ENCODE measurements around the gene SLX9. TPM values are rescaled to one million over a fixed set of nuclear protein-coding genes. Genes with fewer than 3 reads are reported as not detected.

The SLX9 gene
- polyA plus RNA-seq, 1 donor (not counting 4 experiments of a cell fraction or from before 2014, with no cell fraction given) = 21.8 TPM

DNA sequence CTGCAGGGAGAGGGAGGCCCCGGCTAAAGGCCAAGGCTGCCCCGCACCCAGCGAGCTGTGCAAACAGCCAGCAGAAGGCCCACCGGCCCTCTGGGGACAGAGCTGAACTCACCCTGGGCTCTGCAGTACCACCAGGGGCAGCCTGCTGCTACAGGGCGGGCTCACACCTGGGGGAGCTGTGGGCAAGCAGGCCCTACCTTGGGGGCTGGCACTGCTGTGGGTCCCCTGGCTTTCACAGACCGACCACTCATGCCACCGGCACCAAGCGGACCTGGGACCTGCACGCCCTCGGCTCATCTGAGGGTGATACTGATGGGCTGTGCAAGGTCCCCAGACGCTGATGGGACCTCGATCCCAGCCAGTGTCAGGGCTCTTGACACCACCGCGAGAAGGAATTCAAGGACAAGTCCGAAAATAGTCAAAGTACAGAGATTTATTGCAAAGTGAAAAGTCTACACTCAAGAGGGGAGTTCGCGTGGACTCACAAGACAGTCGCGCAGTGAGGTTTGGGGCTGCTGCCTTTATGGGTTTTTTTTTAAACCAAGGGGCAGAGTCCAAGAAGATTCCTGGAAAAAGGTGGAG is 73.5 kb downstream of the SLX9 start:
- no peaks in the 10 kb centered on the region for H3K9me3 ChIP-seq (ENCODE audit: control insufficient read depth, low read depth, low read length)
- H2AFZ ChIP-seq (ENCODE audit: control insufficient read depth, low read length) = no peak overlapping the region
- H3K27ac ChIP-seq (ENCODE audit: control insufficient read depth, insufficient read depth, low read length) = peak overlapping the region; percentile 80
- peak overlapping the region; percentile 78 for H3K4me2 ChIP-seq (ENCODE audit: control insufficient read depth, extremely low read depth, insufficient read depth, low read depth, low read length)
- H3K4me3 ChIP-seq (ENCODE audit: control insufficient read depth in 2 of 3, extremely low read depth in 1 of 3, insufficient read depth in 2 of 3, low read depth in 1 of 3, low read length in 3 of 3) = no peak overlapping the region
- no peaks in the 10 kb centered on the region for H3K27me3 ChIP-seq (ENCODE audit: control insufficient read depth, extremely low read depth, insufficient read depth, low read length)
- dilution Hi-C loops (cut with MboI; ENCODE audit: extremely low pct_ligation_motif_present, low sequenced_read_pairs) = no loop called here
- no peak overlapping the region for H3K9ac ChIP-seq (ENCODE audit: control insufficient read depth, extremely low read depth, insufficient read depth, low read length)
- peaks cover 2% of the 10 kb centered on the region for H3K9me1 ChIP-seq (ENCODE audit: control insufficient read depth, extremely low read depth, insufficient read depth, low read length)
- TF ChIP-seq, protein P1, sequence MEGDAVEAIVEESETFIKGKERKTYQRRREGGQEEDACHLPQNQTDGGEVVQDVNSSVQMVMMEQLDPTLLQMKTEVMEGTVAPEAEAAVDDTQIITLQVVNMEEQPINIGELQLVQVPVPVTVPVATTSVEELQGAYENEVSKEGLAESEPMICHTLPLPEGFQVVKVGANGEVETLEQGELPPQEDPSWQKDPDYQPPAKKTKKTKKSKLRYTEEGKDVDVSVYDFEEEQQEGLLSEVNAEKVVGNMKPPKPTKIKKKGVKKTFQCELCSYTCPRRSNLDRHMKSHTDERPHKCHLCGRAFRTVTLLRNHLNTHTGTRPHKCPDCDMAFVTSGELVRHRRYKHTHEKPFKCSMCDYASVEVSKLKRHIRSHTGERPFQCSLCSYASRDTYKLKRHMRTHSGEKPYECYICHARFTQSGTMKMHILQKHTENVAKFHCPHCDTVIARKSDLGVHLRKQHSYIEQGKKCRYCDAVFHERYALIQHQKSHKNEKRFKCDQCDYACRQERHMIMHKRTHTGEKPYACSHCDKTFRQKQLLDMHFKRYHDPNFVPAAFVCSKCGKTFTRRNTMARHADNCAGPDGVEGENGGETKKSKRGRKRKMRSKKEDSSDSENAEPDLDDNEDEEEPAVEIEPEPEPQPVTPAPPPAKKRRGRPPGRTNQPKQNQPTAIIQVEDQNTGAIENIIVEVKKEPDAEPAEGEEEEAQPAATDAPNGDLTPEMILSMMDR (optimal IDR thresholded peaks at IDR 0.05 in 1 of 3, IDR thresholded peaks at IDR 0.05 in 1 of 3, conservative IDR thresholded peaks at IDR 0.05 in 1 of 3; ENCODE audit: extremely low read depth in 1 of 3, insufficient read depth in 2 of 3, low read length in 3 of 3) = no peak
- no peak for TF ChIP-seq EZH2 (IDR thresholded peaks at IDR 0.05; ENCODE audit: low read length)
- DNase-seq (ENCODE audit: low read depth, low spot score) (no peak), FAIRE-seq (no peak)
- no peaks in the 10 kb centered on the region for H3K79me2 ChIP-seq (ENCODE audit: control insufficient read depth, insufficient read depth, low read length)
- H4K20me1 ChIP-seq (ENCODE audit: control insufficient read depth, extremely low read depth, insufficient read depth, low read length) = no peaks in the 10 kb centered on the region
- peaks cover 57% of the 10 kb centered on the region for H3K4me1 ChIP-seq (ENCODE audit: control insufficient read depth, extremely low read depth, insufficient read depth, low read length)
- no peaks in the 10 kb centered on the region for H3K36me3 ChIP-seq (ENCODE audit: control insufficient read depth in 2 of 2, extremely low read depth in 1 of 2, insufficient read depth in 2 of 2, low read length in 2 of 2)

DNA sequence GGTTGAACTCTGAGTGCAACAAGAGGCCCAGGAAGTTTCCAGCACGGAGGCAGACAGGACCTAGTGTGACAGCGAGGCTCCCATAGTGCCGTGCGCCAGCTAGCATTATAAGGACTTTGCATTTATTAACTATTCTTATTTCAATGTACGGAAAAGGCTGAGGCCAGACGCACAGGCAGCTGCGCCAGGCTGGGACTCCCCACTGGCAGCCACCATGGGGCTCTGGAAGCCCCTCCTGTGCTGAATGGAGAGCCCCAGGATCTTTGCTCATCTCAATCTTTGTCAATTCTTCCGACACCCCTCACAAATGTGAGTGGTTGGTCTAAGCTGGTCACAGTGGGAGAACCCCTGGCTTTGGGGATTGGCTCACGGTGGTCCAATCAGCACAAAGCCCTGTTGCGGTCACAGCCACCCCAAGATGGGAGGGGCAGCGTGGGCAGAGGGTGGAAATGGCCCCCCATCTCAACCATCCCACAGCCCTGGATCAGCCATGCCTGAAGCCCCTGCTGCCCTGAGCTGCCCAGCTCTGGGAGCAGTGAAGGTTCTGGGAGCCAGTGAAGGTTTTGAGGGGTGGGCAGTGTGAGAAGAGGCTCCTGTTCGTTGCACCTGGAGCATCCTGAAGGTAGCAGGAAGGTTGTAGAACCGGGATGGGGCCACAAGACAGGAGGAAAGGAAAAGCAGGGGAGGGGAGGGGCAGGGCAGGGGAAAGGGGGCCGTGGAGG is 75.1 kb downstream of the SLX9 start:
- H3K4me3 ChIP-seq (ENCODE audit: control insufficient read depth in 2 of 3, extremely low read depth in 1 of 3, insufficient read depth in 2 of 3, low read depth in 1 of 3, low read length in 3 of 3) = no peak overlapping the region
- no peak overlapping the region for H2AFZ ChIP-seq (ENCODE audit: control insufficient read depth, low read length)
- no peaks in the 10 kb centered on the region for H3K79me2 ChIP-seq (ENCODE audit: control insufficient read depth, insufficient read depth, low read length)
- no peak for DNase-seq (ENCODE audit: low read depth, low spot score)
- no peaks in the 10 kb centered on the region for H4K20me1 ChIP-seq (ENCODE audit: control insufficient read depth, extremely low read depth, insufficient read depth, low read length)
- H3K9ac ChIP-seq (ENCODE audit: control insufficient read depth, extremely low read depth, insufficient read depth, low read length) = no peak overlapping the region
- H3K4me1 ChIP-seq (ENCODE audit: control insufficient read depth, extremely low read depth, insufficient read depth, low read length) = peaks cover 52% of the 10 kb centered on the region
- no peak for FAIRE-seq
- H3K27ac ChIP-seq (ENCODE audit: control insufficient read depth, insufficient read depth, low read length) = no peak overlapping the region
- no peaks in the 10 kb centered on the region for H3K36me3 ChIP-seq (ENCODE audit: control insufficient read depth in 2 of 2, extremely low read depth in 1 of 2, insufficient read depth in 2 of 2, low read length in 2 of 2)
- H3K27me3 ChIP-seq (ENCODE audit: control insufficient read depth, extremely low read depth, insufficient read depth, low read length) = no peaks in the 10 kb centered on the region
- no peak overlapping the region for H3K4me2 ChIP-seq (ENCODE audit: control insufficient read depth, extremely low read depth, insufficient read depth, low read depth, low read length)
- dilution Hi-C loops (cut with MboI; ENCODE audit: extremely low pct_ligation_motif_present, low sequenced_read_pairs) = no loop called here
- no peaks in the 10 kb centered on the region for H3K9me3 ChIP-seq (ENCODE audit: control insufficient read depth, low read depth, low read length)
- H3K9me1 ChIP-seq (ENCODE audit: control insufficient read depth, extremely low read depth, insufficient read depth, low read length) = peaks cover 2% of the 10 kb centered on the region
- TF ChIP-seq, protein P1 (optimal IDR thresholded peaks at IDR 0.05 in 1 of 3, IDR thresholded peaks at IDR 0.05 in 1 of 3, conservative IDR thresholded peaks at IDR 0.05 in 1 of 3; ENCODE audit: extremely low read depth in 1 of 3, insufficient read depth in 2 of 3, low read length in 3 of 3) = no peak
- no peak for TF ChIP-seq EZH2 (IDR thresholded peaks at IDR 0.05; ENCODE audit: low read length)

All from keratinocyte (primary cell).